Stomach (tissue), 4 donors: ENCODE results near the gene AP4M1.

Experiments
- EP300 ChIP-seq: sonication (generic); formaldehyde crosslinking; IDR thresholded peaks from one replicate; pipeline ENCODE4 v1.6.1; 2017; ENCODE audit warnings: antibody characterized with exemption
- POLR2AphosphoS5 ChIP-seq, 3 donors: sonication (generic); formaldehyde crosslinking; IDR thresholded peaks; one replicate each; pipeline ENCODE4 v1.6.1; 2016; ENCODE audit warnings: antibody characterized with exemption in 3 of 3
- TF ChIP-seq, protein P1 (sequence below), 7 experiments: fragments of 450-650 bp in 4 of 7; fragments of 200-600 bp in 3 of 7; sonication (generic) in 3 of 7; IDR thresholded peaks; one replicate each; pipeline ENCODE4 v1.5.1; 2016 to 2019; ENCODE audit warnings: antibody characterized with exemption in 7 of 7, control low read depth in 2 of 7, mild to moderate bottlenecking in 1 of 7

DNA sequence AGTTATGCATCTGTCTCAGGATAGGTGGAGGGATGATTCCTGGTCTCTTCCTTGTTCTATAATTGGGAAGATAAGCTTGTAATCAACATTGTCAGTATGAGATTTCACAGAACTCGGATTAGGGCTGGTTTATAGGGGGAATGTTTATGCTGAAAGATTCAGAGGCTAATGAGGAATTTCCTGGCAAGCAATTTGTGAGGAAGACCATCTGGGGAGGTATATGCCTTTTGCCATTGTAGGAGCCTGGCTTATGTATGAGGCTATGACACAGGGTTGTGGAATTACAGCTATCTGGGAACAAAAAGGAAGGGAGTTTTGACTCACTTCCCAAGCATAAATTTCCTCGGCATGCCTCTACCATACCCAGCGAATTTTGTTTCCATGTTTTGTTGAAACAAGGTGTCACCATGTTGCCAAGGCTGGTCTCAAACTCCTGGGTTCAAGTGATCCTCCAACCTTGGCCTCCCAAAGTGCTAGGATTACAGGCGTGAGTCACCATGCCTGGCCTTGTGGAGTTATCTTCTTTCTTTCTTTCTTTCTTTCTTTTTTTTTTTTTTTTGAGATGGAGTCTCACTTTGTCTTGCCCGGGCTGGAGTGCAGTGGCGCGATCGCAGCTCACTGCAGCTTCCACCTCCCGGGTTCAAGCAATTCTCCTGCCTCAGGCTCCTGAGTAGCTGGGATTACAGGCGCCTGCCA lies 14.2 kb upstream of the AP4M1 start:
- TF ChIP-seq EP300 (no peak), POLR2AphosphoS5 (IDR thresholded peaks at IDR 0.05) (peak; percentile 12 to 84 (median 36))
- TF ChIP-seq, protein P1, sequence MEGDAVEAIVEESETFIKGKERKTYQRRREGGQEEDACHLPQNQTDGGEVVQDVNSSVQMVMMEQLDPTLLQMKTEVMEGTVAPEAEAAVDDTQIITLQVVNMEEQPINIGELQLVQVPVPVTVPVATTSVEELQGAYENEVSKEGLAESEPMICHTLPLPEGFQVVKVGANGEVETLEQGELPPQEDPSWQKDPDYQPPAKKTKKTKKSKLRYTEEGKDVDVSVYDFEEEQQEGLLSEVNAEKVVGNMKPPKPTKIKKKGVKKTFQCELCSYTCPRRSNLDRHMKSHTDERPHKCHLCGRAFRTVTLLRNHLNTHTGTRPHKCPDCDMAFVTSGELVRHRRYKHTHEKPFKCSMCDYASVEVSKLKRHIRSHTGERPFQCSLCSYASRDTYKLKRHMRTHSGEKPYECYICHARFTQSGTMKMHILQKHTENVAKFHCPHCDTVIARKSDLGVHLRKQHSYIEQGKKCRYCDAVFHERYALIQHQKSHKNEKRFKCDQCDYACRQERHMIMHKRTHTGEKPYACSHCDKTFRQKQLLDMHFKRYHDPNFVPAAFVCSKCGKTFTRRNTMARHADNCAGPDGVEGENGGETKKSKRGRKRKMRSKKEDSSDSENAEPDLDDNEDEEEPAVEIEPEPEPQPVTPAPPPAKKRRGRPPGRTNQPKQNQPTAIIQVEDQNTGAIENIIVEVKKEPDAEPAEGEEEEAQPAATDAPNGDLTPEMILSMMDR (IDR thresholded peaks at IDR 0.05) = no peak
